Measurements from ENCODE around the gene TCF19.

DNA sequence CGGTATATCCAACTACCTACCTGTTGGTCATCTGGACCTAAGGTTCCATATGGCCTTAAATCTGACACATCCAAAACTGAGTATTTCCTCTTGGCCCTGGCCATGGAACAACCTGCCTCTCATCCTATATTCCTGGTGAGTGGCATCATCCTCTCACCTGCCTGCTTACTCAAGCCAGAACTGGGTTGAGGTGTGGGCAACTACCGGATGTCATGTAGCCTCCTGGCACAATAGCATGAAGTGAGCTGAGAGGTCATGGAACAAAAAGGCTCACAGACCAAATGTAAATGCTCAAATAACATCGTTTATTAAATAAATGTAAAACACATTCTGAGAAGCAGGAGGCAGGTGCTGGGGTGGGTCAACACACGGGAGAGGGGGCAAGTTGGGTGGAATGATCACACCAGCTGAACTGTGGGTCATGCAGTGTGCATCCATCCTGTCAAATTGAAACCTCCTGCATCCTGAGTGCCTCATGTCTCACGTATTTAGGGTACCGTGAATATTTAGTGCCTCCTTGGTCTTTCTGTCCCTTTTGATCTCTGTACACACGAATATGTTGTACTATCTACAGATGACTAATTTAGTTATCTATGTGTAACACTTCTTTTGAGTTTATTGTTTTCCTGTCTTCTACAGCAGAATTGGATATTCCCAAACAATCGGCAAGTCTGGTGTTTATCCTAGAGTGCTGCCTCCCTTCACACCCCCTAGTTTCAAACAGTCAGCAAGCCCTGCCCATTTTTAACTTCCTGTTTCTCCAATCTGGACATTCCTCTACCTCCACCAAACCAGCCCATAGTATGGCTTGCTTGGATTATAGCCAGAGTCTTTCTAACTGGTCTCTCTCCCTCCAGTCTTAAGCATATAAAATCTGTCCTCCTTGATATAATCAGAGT is 20.0 kb downstream of the TCF19 start:
- TF ChIP-seq BCL11A (tag by site-specific recombination; IDR thresholded peaks at IDR 0.05; ENCODE audit: low read depth), result no peak
- TF ChIP-seq, protein P1, sequence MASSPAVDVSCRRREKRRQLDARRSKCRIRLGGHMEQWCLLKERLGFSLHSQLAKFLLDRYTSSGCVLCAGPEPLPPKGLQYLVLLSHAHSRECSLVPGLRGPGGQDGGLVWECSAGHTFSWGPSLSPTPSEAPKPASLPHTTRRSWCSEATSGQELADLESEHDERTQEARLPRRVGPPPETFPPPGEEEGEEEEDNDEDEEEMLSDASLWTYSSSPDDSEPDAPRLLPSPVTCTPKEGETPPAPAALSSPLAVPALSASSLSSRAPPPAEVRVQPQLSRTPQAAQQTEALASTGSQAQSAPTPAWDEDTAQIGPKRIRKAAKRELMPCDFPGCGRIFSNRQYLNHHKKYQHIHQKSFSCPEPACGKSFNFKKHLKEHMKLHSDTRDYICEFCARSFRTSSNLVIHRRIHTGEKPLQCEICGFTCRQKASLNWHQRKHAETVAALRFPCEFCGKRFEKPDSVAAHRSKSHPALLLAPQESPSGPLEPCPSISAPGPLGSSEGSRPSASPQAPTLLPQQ (tag by site-specific recombination; IDR thresholded peaks at IDR 0.05), result no peak
